HG02981 (cell line): ENCODE results near the gene BRPF1.
"Not testable (repeated sequence)": the region's sequence is repeated elsewhere in the genome, so short reads cannot be mapped to it uniquely, and the experiment has no call there.

ENCODE experiments used
- ATAC-seq: cut with Tn5 transposase; IDR thresholded peaks from one replicate; pipeline ENCODE4 v1.9.1; 2021; ENCODE audit warnings: mild to moderate bottlenecking, moderate library complexity; ENCODE audit not compliant: unreplicated experiment

Gene BRPF1

GRCh38 chr3:9765865-9766264, 34.3 kb downstream of the BRPF1 start:
- no peak for ATAC-seq

- ATAC-seq: no peak
Observed at GRCh38 chr3:9767418-9767817, 35.9 kb downstream of the BRPF1 start.

- ATAC-seq: no peak
Observed at GRCh38 chr3:9768141-9768775, 36.7 kb downstream of the BRPF1 start.

GRCh38 chr3:9769012-9769411, 37.5 kb downstream of the BRPF1 start:
- no peak for ATAC-seq

GRCh38 chr3:9769426-9770275, 38.1 kb downstream of the BRPF1 start, which contains the start of gene CAMK1:
Gene CAMK1, minus strand, starts transcription at chr3:9769947. Its CDS starts 2,198 bp downstream, at chr3:9767749.
- no peak for ATAC-seq

GRCh38 chr3:9770276-9770812, 38.8 kb downstream of the BRPF1 start:
- no peak for ATAC-seq

- not testable (repeated sequence) for ATAC-seq
Observed at GRCh38 chr3:9771007-9771406, 39.5 kb downstream of the BRPF1 start.

- no peak for ATAC-seq
Observed at GRCh38 chr3:9776896-9777693, 45.6 kb downstream of the BRPF1 start.

GRCh38 chr3:9777694-9778021, 46.1 kb downstream of the BRPF1 start:
- ATAC-seq: no peak

GRCh38 chr3:9778143-9779074, 46.9 kb downstream of the BRPF1 start:
- no peak for ATAC-seq

GRCh38 chr3:9779075-9779593, 47.6 kb downstream of the BRPF1 start:
- ATAC-seq: no peak

- peak; percentile 64 for ATAC-seq
Observed at GRCh38 chr3:9779721-9780457, 48.4 kb downstream of the BRPF1 start.

GRCh38 chr3:9780458-9780812, 48.9 kb downstream of the BRPF1 start:
- ATAC-seq: no peak

GRCh38 chr3:9780910-9781309, 49.4 kb downstream of the BRPF1 start:
- no peak for ATAC-seq

GRCh38 chr3:9781551-9781950, 50.0 kb downstream of the BRPF1 start:
- no peak for ATAC-seq

GRCh38 chr3:9781978-9782603, 50.6 kb downstream of the BRPF1 start:
- no peak for ATAC-seq

GRCh38 chr3:9782770-9783169, 51.2 kb downstream of the BRPF1 start:
- no peak for ATAC-seq

- ATAC-seq: no peak
Observed at GRCh38 chr3:9783954-9784353, 52.4 kb downstream of the BRPF1 start.

GRCh38 chr3:9784965-9785364, 53.4 kb downstream of the BRPF1 start:
- no peak for ATAC-seq
